GM18526 (cell line): ENCODE results near the gene NAA10.

Source experiments
- POLR2A ChIP-seq: IDR thresholded peaks from 3 replicates; pipeline ENCODE4 v1.6.1; 2011; ENCODE audit not compliant: insufficient read length; ENCODE audit errors: extremely low read depth

Gene NAA10

DNA sequence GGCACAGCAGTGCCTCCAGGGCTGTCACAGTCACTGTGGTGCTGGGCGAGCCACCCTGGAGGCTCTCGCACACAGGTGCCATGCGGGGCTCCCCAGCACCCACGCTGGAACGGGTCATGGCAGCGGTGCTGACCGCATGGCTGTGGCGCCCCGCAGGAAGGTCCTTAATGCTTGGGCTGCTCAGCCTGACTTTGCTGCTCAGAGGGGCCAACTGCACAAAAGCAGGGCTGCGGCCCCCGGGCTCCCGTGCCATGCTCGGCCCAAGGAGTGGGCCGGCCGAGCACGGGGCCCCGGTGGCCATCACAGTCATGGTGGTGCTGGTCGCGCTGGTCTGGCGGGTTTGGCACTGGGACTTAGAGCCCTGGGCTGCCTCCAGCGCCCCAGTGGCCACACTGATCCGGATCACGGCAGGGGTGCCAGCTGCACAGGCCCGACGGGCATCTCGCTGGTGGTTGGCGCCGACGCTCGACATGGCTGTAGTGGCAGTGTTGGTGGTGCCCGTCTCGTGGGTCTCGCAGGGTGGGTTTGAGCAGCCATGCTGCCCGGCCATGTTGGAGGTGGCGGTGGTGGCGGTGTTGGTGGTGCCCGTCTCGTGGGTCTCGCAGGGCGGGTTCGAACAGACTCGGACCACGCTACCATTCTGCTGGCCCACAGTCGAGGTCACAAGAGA, 19.9 kb upstream of the NAA10 start:
- no peak for TF ChIP-seq POLR2A

DNA sequence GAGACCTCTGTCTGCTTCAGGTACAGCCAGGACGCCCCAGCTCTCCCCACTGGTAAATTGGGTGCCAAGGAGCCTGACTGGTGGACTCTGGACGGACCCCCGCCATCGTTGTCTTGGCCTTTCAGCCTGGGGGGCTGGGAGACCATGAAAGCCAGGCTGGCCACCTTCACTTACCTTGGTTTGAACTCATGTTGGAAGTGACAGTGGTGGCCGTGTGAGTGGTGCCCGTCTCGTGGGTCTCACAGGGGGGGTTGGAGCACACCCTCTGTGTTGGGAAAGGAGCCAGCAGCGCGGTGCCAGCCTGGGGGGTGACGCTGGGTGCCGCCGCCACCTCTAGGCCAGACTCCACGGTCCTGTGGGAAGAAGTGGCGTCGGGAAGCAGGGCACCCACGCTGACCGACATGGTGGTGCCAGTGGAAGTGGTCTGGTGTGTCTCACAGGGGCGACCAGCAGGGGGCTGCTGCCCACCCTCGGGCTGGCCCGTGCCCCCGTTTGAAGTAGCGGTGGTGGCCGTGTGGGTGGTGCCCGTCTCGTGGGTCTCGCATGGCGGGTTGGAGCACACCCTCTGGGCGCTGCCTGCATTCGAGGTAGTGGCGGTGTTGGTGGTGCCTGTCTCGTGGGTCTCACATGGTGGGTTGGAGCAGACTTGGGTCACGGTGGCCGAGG, 19.2 kb upstream of the NAA10 start:
- no peak for TF ChIP-seq POLR2A

DNA sequence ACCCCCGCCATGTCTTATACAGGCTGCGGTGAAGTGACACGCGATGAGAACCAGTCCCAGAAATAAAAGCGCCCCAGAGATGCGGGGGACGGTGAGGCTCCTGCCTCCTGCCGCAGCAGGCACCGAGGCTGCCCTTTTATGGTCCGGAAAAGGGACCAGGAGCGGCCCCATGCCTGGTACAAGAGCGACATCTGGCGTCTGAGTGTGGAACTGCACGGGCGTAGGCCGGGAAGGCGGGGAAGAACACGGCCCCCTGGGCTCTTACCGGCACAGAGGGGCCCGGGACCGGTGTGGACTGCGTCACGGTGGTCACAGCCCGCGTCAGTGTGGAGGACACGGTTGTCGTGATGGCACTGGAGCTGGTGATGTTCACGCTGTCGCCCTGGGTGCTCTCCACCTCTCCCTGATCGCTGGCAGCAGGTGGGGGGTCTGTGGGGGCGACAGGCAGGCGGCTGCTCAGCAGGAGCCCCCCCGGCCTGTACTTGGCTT, 18.5 kb upstream of the NAA10 start:
- peak; percentile 23 for TF ChIP-seq POLR2A

DNA sequence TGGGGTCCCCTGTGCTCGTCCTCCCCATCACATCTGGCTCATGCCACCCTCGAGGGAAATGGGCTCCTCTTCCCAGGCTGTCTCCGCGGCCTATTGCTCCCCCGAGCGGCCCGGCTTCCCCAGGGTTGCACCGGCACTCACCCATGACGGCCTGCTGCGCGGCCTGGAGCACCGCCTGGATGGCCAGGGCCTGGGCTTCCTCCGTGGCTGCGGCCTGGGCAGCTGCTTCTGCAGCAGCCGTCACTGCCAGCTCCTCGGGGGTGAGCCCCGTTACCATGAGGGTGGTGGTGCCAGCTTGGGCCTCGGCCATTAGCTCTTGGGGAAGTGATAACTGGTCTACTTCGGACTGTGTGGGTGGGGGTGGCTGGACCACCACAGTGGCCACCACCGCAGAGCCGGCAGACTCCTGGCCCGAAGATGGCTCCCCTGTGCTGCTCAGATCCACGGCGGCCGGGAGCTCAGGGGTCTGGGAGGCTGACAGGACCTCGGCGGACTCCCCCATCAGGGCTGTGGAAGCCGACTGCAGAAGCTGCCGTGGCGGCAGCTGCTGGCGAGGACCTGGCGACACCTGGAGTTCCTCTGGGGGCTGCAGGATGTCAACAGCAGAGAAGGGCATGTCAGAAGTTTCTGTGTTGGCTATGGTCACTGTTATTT, 17.7 kb upstream of the NAA10 start:
- TF ChIP-seq POLR2A = no peak

DNA sequence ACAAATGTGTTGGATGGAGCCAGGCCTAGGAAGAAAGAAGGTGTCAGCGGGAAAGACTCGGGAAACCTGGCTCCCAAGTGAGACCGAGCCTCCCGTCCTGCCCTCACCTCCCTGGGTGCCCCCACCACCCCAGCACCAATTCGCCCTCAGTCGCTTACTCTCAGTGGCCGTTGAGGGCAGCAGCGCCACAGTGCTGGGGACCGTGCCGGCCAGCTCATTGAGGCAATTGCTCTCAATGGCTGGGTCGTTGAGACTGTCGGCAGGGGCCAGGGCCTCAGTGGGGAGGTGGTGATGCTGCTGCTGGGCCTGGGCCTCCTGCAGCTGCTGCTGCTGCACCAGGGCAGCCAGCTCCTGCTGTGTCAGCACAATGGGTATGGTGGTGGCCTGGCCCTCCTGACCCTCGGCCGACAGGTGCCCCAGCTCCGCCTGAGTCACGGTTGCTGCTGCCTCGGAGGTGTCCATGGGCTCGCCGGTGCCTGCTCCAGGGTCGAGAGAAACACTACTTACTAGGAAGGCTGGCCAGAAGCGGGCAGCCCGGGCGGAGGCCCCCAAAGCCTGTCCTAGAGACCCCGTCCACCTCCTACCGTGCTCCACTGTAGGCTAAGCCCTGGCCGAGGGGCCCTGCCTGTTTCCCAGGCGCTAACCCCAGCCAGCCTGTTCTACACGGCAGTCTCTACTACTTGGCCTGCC, 17.0 kb upstream of the NAA10 start:
- TF ChIP-seq POLR2A = no peak

DNA sequence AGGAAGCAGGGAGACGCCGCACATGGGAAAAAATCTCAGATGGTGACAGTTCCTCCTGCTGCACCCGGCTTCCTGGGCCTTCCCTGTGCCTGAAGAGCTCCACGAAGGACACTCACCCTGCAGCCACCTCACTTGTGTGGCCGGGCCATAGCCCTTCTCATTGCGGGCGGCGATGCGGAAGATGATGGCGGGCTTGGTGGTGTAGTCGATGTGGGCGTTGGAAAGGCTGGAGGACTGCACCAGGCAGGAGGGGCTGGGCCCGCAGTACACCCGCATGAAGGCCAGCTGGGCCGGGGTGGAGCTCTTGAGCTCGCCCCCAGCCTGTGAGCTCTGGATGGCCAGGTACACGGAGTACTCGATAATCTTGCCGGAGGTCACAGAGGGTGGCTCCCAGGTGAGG, 15.3 kb upstream of the NAA10 start:
- no peak for TF ChIP-seq POLR2A

DNA sequence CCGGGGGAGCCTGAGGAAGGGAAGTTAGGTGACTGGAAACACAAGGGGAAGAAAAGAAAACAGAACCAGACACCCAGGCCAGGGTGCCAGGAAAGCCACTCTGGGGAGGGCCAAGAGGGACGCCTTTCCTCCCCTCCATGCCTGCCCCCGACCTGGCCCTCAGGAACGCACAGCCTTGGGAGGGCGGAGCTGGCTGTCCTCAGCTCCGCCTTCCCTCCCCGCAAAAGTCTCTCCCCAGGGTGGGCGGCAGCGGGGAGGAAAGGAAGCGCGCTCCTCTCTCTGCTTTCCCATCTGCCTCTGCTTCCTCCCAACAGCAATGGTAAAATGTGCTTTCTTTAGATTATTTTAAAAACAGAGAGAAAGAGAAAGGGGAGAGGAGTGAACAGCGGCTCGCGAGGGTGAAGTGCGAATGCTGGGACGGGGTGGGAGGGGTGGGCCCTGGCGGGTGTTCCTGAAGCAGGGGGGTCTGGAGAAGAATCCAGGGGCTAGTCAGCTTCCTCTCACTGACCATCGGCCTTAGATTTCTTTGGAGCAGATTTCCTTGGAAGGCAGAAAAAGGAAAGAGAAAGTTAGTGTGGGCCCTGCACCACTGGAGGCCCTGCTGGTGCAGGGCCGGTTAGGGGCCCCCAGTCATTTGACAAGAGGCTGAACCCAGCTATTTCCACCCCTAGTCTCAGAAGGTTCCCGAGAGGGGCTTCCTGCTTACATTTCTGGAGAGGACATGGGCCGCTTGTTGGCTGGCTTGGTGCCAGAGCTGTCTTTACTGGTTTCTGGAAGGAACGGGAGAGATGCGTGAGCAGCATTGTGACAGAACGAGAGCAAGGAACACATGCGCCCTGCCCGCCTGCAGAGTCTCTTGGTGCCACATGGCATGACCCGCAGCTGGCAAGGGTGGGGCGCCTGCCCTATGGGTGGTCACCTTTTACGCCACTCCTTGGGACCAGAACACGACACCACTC, 14.3 kb upstream of the NAA10 start:
- no peak for TF ChIP-seq POLR2A

DNA sequence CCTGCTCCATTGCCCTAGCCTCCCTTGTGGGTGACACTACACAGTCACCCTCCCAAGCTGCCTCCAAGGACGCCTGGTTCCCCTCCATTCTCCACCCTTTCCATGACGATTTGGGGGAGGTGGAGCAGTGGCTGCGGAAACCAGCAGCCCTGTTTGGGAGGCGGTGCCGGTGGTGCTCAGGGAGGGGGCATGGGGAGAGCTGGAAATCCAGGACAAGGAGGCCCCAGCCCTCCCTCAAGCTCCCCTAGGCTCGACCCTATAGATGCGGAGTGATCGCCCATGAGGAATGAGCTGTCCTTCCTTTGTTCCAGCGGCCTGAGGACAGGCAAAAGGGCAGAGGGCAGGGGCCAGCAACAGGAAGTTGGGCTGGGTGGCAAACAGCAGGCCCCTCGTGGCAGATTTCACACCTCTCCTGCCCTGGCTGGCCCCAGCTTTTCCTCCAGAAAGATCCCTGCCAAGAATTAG, 13.2 kb upstream of the NAA10 start:
- no peak for TF ChIP-seq POLR2A

DNA sequence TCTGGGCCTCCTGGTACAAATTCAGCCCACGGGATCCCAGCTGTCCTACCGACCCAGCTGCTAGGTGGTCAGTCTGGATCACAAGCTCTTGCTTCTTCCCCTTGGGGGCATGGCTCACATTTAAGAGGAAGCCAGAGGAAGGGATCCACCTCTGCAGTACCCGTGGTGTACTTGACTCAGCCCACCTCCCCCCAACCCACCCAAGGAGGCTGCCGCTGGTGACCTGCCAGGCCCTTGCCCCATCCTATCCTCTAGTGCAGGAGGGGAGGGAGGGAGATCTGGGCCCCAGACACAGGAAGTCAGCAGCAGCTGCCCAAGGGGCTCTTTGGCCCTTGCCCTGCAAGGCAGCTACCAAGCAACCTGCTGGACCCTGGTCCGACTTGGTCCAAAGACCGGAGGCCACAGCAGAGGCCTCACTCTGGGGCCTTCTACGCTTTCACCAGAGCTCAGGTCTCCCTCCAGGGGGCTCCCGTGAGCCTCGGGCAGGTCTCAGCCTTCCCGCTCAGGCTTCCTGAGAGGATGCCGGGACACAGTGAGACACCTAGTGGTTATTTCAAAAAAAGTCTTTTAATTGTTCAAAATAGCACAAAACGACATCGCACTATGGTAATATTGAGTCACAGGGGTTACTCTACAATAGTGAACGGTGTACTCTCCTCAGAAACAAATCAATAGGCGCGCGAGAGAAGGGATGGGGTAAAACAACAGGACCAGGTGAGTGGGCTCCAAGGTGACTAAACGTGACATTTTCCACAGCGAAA, 12.4 kb upstream of the NAA10 start:
- TF ChIP-seq POLR2A = no peak

DNA sequence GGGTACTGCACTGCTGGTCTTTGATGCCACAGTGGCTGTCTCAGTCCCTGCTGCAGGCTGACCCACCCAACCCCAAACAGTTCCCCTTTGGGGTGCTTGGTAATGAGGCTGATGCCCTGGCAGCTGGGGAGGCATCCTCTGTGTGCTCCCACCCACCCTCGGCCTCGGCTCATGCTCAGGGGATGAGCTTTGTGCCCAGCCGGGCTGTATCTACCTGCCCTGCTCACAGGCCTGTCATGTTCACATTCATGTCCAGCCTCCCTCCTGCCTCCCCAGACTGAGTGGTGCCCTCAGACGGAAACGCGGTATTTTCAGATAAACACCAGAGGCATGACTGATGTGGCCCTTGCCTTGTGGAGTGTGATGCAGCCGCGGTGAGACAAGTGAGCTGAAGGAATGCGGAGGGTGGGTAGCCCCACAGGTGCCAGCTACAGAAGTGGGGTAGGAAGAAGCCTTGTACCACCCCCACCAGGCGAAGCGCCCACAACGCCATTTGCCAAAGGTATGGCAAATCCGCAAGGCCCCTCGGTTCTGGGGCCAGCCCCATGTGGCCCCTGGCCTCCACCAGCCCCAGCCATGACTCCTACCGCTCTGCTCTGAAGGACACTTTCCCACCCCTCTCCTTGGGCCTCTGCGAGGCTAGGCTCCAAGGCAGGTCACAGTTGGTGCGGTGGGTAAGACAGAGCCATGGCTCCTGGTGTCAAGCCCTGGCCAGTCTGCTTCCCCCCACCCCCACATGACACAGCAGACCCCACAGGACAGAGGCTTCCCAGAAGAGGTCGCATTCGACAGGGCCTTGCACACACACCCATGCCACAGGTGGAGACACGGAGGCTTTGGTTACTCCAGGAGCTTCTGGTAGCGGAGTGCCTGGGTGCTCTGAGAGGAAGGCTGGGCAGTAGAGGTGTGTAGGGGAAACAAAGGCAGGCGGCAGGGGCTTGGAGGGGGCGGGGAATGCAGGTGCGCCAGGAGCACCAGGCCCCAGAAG, 11.4 kb upstream of the NAA10 start:
- TF ChIP-seq POLR2A = no peak

DNA sequence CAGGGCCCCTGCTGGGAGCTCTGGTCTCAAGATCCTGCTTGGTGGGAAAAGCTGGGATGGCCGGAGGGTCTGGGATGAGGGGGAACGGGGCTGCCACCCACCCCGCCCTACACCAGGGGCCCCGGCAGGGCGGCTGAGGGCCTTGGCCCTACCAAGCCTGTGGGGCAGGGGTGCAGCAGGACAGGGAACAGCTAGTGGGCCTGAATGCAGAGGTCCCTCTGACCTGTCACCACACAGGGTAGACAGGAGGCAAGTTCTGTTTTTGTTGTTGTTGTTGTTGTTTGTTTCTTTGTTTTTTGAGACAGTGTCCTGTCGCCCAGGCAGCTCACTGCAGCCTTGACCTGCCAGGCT, 9.9 kb upstream of the NAA10 start:
- no peak for TF ChIP-seq POLR2A

DNA sequence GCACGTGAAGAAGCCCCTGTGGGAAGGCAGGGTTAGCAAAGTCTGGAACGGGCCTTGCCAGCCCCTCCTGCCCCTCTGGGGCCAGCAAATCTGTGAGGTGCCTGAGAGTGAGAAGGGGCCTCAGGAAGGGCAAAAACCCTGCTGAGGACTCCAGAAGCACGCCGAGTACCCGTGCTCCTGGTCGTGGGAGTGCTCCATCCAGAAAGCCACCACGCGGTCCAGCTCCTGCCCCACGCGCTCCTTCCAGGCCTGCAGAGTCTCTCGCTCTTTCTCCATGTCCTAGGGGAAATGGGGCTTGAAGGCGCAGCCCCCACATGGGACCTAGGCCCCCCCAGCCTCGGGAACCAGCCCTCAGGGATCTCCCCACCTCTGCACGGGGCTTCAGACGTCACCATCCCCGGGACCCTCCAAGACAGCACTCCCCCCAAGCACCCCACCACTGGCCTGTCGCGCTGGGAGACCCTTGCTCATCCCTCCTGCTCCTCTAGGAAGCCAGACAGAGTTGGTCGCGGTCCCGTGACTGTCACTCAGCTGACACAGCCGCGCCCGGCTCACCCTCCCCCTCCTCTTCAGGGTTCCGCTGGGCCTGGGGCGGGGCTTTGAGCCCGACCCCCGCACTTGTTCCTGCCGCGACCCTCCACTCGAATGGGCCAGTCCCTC, 9.4 kb upstream of the NAA10 start, which contains the start of gene RENBP:
Gene RENBP (minus strand): TSS at position 504 of the 660 bp plus-strand sequence. CDS start 33 bp downstream, at position 471.
- no peak for TF ChIP-seq POLR2A
